ENCODE measurements around the gene RMRP.

DNA sequence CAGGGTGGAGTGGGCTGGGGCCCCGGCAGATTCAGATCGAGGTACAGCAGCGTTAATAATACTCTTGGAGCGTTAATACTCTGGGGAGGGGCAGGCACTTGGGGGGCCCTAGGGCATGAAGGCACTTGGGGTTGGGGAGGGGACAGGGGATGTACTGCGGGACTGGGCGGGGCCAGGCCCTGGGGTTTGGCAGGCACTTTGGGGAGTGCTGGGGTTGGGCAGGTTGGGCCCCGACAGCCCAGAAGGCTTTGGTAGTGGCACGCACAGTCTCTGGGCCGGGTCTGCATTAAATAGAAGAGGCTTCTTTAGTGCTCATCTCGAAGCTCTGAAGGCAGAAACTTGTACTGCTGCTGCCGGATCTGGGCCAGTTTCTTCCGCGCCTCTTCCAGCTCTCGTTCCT is 39.7 kb upstream of the RMRP start:
- TF ChIP-seq ZNF24 (tag by site-specific recombination; IDR thresholded peaks at IDR 0.05) (no peak), ZNF366 (tag by site-specific recombination; conservative IDR thresholded peaks at IDR 0.05) (no peak), YY1 (tag by site-specific recombination; IDR thresholded peaks at IDR 0.05) (no peak), ZNF501 (tag by site-specific recombination; IDR thresholded peaks at IDR 0.05) (no peak), ATF2 (tag by site-specific recombination; IDR thresholded peaks at IDR 0.05; ENCODE audit: low read depth) (no peak), KLF1 (tag by site-specific recombination; IDR thresholded peaks at IDR 0.05) (no peak)
- TF ChIP-seq, protein P1, sequence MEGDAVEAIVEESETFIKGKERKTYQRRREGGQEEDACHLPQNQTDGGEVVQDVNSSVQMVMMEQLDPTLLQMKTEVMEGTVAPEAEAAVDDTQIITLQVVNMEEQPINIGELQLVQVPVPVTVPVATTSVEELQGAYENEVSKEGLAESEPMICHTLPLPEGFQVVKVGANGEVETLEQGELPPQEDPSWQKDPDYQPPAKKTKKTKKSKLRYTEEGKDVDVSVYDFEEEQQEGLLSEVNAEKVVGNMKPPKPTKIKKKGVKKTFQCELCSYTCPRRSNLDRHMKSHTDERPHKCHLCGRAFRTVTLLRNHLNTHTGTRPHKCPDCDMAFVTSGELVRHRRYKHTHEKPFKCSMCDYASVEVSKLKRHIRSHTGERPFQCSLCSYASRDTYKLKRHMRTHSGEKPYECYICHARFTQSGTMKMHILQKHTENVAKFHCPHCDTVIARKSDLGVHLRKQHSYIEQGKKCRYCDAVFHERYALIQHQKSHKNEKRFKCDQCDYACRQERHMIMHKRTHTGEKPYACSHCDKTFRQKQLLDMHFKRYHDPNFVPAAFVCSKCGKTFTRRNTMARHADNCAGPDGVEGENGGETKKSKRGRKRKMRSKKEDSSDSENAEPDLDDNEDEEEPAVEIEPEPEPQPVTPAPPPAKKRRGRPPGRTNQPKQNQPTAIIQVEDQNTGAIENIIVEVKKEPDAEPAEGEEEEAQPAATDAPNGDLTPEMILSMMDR (tag by site-specific recombination; IDR thresholded peaks at IDR 0.05) = no peak

Data from HEK293 (cell line).